ENCODE data around the gene PPARD. TPM values are rescaled to one million over a fixed set of nuclear protein-coding genes. Genes with fewer than 3 reads are reported as not detected.

The PPARD gene
- total RNA-seq, 4 donors from 2014 or later = 10.3 to 16.0 (median 13.3) TPM

DNA sequence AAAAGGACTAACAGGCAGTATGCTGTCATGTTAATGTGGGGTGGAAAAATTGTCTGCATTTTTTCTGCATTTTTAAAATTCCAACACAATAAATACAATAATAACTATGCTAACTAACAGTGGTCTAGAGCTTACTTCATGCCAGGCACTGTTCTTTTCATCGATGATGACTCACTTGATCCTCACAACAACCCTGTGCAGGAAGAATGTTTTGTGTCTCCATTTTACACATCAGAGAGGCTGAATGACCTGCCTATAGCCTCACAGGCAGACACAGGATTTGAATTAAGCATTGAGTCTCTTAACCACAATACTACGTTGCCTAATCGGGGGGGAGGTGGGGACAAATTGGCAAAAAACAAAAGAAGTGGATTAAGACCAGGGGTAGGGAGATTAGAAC, 82.9 kb downstream of the PPARD start:
- peak overlapping the region in 1 of 4 donors; percentile 37 for H3K27ac ChIP-seq
- TF ChIP-seq EP300 (IDR thresholded peaks at IDR 0.05) (no peak), POLR2AphosphoS5 (IDR thresholded peaks at IDR 0.05) (no peak), CTCF (IDR thresholded peaks at IDR 0.05) (no peak), POLR2A (IDR thresholded peaks at IDR 0.05) (no peak)
- WGBS, 2 donors (ENCODE audit: low coverage in 1 of 2) = 56 to 66% methylated on average over 1 to 3 of the region's 3 CpGs
- H3K27me3 ChIP-seq = no peaks in the 10 kb centered on the region
- H3K9me3 ChIP-seq = peaks cover 0 to 12% (median 0%) of the 10 kb centered on the region in 3 donors
- no peak for ATAC-seq
- peaks cover 0 to 8% (median 0%) of the 10 kb centered on the region in 3 donors for H3K4me1 ChIP-seq
- H3K36me3 ChIP-seq = peaks cover 0 to 71% of the 10 kb centered on the region in 2 donors
- no peak overlapping the region for H3K4me3 ChIP-seq

DNA sequence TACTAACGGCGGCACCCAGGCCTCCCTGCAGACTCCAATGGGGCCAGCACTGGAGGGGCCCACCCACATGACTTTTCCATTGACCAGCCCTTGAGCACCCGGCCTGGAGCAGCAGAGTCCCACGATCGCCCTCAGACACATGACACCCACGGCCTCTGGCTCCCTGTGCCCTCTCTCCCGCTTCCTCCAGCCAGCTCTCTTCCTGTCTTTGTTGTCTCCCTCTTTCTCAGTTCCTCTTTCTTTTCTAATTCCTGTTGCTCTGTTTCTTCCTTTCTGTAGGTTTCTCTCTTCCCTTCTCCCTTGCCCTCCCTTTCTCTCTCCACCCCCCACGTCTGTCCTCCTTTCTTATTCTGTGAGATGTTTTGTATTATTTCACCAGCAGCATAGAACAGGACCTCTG, 83.7 kb downstream of the PPARD start:
- 56% methylated on average over 6 of the region's 8 CpGs; no CpG with 5 or more reads in 1 of the 2 donors for WGBS, 2 donors (ENCODE audit: low coverage in 1 of 2)
- Histone ChIP-seq H3K27me3 (no peaks in the 10 kb centered on the region), H3K36me3 (peaks cover 0 to 68% of the 10 kb centered on the region in 2 donors), H3K4me3 (no peak overlapping the region), H3K27ac (no peak overlapping the region), H3K4me1 (peaks cover 0 to 8% (median 0%) of the 10 kb centered on the region in 3 donors), H3K9me3 (peaks cover 0 to 12% (median 0%) of the 10 kb centered on the region in 3 donors)
- peak; percentile 24 for ATAC-seq
- TF ChIP-seq POLR2AphosphoS5 (IDR thresholded peaks at IDR 0.05) = no peak
- no peak for TF ChIP-seq POLR2A (IDR thresholded peaks at IDR 0.05)
- no peak for TF ChIP-seq CTCF (IDR thresholded peaks at IDR 0.05)
- no peak for TF ChIP-seq EP300 (IDR thresholded peaks at IDR 0.05)

DNA sequence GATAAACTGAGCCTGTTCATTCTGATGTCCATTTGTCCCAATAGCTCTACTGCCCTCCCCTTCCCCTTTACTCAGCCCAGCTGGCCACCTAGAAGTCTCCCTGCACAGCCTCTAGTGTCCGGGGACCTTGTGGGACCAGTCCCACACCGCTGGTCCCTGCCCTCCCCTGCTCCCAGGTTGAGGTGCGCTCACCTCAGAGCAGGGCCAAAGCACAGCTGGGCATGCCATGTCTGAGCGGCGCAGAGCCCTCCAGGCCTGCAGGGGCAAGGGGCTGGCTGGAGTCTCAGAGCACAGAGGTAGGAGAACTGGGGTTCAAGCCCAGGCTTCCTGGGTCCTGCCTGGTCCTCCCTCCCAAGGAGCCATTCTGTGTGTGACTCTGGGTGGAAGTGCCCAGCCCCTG, 85.1 kb downstream of the PPARD start:
- H3K27me3 ChIP-seq = no peaks in the 10 kb centered on the region
- no peak for ATAC-seq
- H3K4me3 ChIP-seq = no peak overlapping the region
- peaks cover 0 to 12% (median 0%) of the 10 kb centered on the region in 3 donors for H3K9me3 ChIP-seq
- peaks cover 0 to 8% (median 0%) of the 10 kb centered on the region in 3 donors for H3K4me1 ChIP-seq
- H3K36me3 ChIP-seq = peaks cover 0 to 56% of the 10 kb centered on the region in 2 donors
- TF ChIP-seq POLR2A (IDR thresholded peaks at IDR 0.05) (no peak), CTCF (IDR thresholded peaks at IDR 0.05) (no peak), POLR2AphosphoS5 (IDR thresholded peaks at IDR 0.05) (no peak), EP300 (IDR thresholded peaks at IDR 0.05) (no peak)
- no peak overlapping the region for H3K27ac ChIP-seq
- WGBS, 2 donors (ENCODE audit: low coverage in 1 of 2) = 80% methylated on average over 1 of the region's 5 CpGs; no CpG with 5 or more reads in 1 of the 2 donors

- TF ChIP-seq EP300 (IDR thresholded peaks at IDR 0.05) (no peak), POLR2AphosphoS5 (IDR thresholded peaks at IDR 0.05) (no peak), CTCF (IDR thresholded peaks at IDR 0.05) (no peak), POLR2A (IDR thresholded peaks at IDR 0.05) (no peak)
- ATAC-seq = no peak
- H3K4me3 ChIP-seq = no peak overlapping the region
- 39 to 58% methylated on average over 2 to 4 of the region's 9 CpGs for whole genome bisulfite sequencing, 2 donors (ENCODE audit: low coverage in 1 of 2)
- peaks cover 0 to 52% of the 10 kb centered on the region in 2 donors for H3K36me3 ChIP-seq
- H3K9me3 ChIP-seq = peaks cover 0 to 12% (median 0%) of the 10 kb centered on the region in 3 donors
- H3K27ac ChIP-seq = no peak overlapping the region
- H3K4me1 ChIP-seq = peaks cover 0 to 8% (median 0%) of the 10 kb centered on the region in 3 donors
- no peaks in the 10 kb centered on the region for H3K27me3 ChIP-seq
Measured at GRCh38 chr6:35427851-35428321, 85.5 kb downstream of the PPARD start.

Data from gastroesophageal sphincter (tissue), 4 donors.